ENCODE data around the gene PNPLA5. TPM values are rescaled to one million over a fixed set of nuclear protein-coding genes. Genes with fewer than 3 reads are reported as not detected.

Gene PNPLA5
- total and polyA plus RNA-seq, 2 of the 13 experiments (the other 11 are each of a cell fraction or from before 2014, with no cell fraction given) = not detected

- TF ChIP-seq, protein P1, sequence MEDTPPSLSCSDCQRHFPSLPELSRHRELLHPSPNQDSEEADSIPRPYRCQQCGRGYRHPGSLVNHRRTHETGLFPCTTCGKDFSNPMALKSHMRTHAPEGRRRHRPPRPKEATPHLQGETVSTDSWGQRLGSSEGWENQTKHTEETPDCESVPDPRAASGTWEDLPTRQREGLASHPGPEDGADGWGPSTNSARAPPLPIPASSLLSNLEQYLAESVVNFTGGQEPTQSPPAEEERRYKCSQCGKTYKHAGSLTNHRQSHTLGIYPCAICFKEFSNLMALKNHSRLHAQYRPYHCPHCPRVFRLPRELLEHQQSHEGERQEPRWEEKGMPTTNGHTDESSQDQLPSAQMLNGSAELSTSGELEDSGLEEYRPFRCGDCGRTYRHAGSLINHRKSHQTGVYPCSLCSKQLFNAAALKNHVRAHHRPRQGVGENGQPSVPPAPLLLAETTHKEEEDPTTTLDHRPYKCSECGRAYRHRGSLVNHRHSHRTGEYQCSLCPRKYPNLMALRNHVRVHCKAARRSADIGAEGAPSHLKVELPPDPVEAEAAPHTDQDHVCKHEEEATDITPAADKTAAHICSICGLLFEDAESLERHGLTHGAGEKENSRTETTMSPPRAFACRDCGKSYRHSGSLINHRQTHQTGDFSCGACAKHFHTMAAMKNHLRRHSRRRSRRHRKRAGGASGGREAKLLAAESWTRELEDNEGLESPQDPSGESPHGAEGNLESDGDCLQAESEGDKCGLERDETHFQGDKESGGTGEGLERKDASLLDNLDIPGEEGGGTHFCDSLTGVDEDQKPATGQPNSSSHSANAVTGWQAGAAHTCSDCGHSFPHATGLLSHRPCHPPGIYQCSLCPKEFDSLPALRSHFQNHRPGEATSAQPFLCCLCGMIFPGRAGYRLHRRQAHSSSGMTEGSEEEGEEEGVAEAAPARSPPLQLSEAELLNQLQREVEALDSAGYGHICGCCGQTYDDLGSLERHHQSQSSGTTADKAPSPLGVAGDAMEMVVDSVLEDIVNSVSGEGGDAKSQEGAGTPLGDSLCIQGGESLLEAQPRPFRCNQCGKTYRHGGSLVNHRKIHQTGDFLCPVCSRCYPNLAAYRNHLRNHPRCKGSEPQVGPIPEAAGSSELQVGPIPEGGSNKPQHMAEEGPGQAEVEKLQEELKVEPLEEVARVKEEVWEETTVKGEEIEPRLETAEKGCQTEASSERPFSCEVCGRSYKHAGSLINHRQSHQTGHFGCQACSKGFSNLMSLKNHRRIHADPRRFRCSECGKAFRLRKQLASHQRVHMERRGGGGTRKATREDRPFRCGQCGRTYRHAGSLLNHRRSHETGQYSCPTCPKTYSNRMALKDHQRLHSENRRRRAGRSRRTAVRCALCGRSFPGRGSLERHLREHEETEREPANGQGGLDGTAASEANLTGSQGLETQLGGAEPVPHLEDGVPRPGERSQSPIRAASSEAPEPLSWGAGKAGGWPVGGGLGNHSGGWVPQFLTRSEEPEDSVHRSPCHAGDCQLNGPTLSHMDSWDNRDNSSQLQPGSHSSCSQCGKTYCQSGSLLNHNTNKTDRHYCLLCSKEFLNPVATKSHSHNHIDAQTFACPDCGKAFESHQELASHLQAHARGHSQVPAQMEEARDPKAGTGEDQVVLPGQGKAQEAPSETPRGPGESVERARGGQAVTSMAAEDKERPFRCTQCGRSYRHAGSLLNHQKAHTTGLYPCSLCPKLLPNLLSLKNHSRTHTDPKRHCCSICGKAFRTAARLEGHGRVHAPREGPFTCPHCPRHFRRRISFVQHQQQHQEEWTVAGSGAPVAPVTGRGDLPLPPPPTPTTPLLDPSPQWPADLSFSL (CRISPR knock-in tag; IDR thresholded peaks at IDR 0.05) = no peak
- TF ChIP-seq ZFP36L2 (CRISPR knock-in tag; IDR thresholded peaks at IDR 0.05) = 0 out of 2 replicates have a peak, but pooled peaks have one; percentile 44
- no peak for TF ChIP-seq ZNF253 (CRISPR knock-in tag; IDR thresholded peaks at IDR 0.05; ENCODE audit: borderline replicate concordance)
- no peak for TF ChIP-seq CENPX (CRISPR knock-in tag; IDR thresholded peaks at IDR 0.05)
- TF ChIP-seq ZNF816 (CRISPR knock-in tag; IDR thresholded peaks at IDR 0.05; ENCODE audit: borderline replicate concordance) = no peak
- TF ChIP-seq ATF7 (IDR thresholded peaks at IDR 0.05) = no peak
- TF ChIP-seq ATF7 (CRISPR knock-in tag; IDR thresholded peaks at IDR 0.05) = no peak
- no peak for TF ChIP-seq MED8 (CRISPR knock-in tag; IDR thresholded peaks at IDR 0.05; ENCODE audit: insufficient replicate concordance)
- TF ChIP-seq SIX4 (CRISPR knock-in tag; IDR thresholded peaks at IDR 0.05) = 0 out of 2 replicates have a peak, but pooled peaks have one; percentile 48
- TF ChIP-seq, protein P2, sequence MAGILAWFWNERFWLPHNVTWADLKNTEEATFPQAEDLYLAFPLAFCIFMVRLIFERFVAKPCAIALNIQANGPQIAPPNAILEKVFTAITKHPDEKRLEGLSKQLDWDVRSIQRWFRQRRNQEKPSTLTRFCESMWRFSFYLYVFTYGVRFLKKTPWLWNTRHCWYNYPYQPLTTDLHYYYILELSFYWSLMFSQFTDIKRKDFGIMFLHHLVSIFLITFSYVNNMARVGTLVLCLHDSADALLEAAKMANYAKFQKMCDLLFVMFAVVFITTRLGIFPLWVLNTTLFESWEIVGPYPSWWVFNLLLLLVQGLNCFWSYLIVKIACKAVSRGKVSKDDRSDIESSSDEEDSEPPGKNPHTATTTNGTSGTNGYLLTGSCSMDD (CRISPR knock-in tag; IDR thresholded peaks at IDR 0.05) = no peak
- TF ChIP-seq PHF21A (CRISPR knock-in tag; IDR thresholded peaks at IDR 0.05) = no peak
- peak; percentile 60; the same call in 1 of the 2 replicates for TF ChIP-seq ZNF629 (CRISPR knock-in tag; conservative IDR thresholded peaks at IDR 0.05)
- TF ChIP-seq, protein P3, sequence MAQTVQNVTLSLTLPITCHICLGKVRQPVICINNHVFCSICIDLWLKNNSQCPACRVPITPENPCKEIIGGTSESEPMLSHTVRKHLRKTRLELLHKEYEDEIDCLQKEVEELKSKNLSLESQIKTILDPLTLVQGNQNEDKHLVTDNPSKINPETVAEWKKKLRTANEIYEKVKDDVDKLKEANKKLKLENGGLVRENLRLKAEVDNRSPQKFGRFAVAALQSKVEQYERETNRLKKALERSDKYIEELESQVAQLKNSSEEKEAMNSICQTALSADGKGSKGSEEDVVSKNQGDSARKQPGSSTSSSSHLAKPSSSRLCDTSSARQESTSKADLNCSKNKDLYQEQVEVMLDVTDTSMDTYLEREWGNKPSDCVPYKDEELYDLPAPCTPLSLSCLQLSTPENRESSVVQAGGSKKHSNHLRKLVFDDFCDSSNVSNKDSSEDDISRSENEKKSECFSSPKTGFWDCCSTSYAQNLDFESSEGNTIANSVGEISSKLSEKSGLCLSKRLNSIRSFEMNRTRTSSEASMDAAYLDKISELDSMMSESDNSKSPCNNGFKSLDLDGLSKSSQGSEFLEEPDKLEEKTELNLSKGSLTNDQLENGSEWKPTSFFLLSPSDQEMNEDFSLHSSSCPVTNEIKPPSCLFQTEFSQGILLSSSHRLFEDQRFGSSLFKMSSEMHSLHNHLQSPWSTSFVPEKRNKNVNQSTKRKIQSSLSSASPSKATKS (CRISPR knock-in tag; IDR thresholded peaks at IDR 0.05) = no peak
- TF ChIP-seq, protein P4, sequence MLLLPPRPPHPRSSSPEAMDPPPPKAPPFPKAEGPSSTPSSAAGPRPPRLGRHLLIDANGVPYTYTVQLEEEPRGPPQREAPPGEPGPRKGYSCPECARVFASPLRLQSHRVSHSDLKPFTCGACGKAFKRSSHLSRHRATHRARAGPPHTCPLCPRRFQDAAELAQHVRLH (CRISPR knock-in tag; IDR thresholded peaks at IDR 0.05; ENCODE audit: borderline replicate concordance, low read depth) = no peak
- 0 out of 2 replicates have a peak, but pooled peaks have one; percentile 34 for TF ChIP-seq RFXAP (CRISPR knock-in tag; IDR thresholded peaks at IDR 0.05; ENCODE audit: borderline replicate concordance)
- TF ChIP-seq, protein P5, sequence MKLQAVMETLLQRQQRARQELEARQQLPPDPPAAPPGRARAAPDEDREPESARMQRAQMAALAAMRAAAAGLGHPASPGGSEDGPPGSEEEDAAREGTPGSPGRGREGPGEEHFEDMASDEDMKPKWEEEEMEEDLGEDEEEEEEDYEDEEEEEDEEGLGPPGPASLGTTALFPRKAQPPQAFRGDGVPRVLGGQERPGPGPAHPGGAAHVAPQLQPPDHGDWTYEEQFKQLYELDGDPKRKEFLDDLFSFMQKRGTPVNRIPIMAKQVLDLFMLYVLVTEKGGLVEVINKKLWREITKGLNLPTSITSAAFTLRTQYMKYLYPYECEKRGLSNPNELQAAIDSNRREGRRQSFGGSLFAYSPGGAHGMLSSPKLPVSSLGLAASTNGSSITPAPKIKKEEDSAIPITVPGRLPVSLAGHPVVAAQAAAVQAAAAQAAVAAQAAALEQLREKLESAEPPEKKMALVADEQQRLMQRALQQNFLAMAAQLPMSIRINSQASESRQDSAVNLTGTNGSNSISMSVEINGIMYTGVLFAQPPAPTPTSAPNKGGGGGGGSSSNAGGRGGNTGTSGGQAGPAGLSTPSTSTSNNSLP (IDR thresholded peaks at IDR 0.05; ENCODE audit: low read depth, low read length) = no peak
- TF ChIP-seq ZNF615 (CRISPR knock-in tag; IDR thresholded peaks at IDR 0.05; ENCODE audit: borderline replicate concordance) = no peak
Observed at GRCh38 chr22:43867839-43868635, 23.8 kb downstream of the PNPLA5 start (continued).

Data from HepG2 (cell line).